ENCODE measurements around the gene SCYL1.

DNA sequence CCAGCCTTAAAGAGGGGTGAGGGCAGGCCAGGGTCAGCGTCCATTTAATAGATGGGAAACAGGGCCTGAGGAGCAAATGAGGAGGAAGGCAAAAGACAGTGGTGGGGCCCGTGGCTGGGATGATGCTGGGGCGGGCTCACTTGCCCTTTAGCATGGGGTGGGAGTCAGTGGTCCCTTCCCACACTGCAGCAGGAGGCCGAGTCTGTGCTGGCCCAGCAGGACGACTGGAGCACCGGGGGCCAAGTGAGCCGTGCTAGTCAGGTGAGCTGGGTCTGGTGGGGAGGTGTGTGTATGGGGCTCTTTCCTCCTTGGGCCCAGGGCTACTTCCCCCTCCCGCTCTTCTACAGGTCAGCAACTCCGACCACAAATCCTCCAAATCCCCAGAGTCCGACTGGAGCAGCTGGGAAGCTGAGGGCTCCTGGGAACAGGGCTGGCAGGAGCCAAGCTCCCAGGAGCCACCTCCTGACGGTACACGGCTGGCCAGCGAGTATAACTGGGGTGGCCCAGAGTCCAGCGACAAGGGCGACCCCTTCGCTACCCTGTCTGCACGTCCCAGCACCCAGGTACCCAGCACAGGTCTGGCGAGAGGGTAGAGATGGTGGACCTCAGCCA, 12.8 kb downstream of the SCYL1 start:
- TF ChIP-seq YY1 (IDR thresholded peaks at IDR 0.05; ENCODE audit: extremely low read depth, insufficient replicate concordance, low read depth, low read length), result no peak
- TF ChIP-seq, protein P1, sequence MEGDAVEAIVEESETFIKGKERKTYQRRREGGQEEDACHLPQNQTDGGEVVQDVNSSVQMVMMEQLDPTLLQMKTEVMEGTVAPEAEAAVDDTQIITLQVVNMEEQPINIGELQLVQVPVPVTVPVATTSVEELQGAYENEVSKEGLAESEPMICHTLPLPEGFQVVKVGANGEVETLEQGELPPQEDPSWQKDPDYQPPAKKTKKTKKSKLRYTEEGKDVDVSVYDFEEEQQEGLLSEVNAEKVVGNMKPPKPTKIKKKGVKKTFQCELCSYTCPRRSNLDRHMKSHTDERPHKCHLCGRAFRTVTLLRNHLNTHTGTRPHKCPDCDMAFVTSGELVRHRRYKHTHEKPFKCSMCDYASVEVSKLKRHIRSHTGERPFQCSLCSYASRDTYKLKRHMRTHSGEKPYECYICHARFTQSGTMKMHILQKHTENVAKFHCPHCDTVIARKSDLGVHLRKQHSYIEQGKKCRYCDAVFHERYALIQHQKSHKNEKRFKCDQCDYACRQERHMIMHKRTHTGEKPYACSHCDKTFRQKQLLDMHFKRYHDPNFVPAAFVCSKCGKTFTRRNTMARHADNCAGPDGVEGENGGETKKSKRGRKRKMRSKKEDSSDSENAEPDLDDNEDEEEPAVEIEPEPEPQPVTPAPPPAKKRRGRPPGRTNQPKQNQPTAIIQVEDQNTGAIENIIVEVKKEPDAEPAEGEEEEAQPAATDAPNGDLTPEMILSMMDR (IDR thresholded peaks at IDR 0.05 in 2 of 3, conservative IDR thresholded peaks at IDR 0.05 in 1 of 3; ENCODE audit: borderline replicate concordance in 1 of 3, insufficient read depth in 1 of 3, low read depth in 2 of 3, low read length in 2 of 3), result no peak
- TF ChIP-seq EZH2phosphoT487 (IDR thresholded peaks at IDR 0.05; ENCODE audit: borderline replicate concordance), result no peak
- TF ChIP-seq, protein P2, sequence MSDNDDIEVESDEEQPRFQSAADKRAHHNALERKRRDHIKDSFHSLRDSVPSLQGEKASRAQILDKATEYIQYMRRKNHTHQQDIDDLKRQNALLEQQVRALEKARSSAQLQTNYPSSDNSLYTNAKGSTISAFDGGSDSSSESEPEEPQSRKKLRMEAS (IDR thresholded peaks at IDR 0.05), result no peak
- no peak for TF ChIP-seq SP1 (IDR thresholded peaks at IDR 0.05; ENCODE audit: low read depth)
- no peak for TF ChIP-seq ZNF274 (IDR thresholded peaks at IDR 0.05; ENCODE audit: low read depth, low read length)
- TF ChIP-seq, protein P3, sequence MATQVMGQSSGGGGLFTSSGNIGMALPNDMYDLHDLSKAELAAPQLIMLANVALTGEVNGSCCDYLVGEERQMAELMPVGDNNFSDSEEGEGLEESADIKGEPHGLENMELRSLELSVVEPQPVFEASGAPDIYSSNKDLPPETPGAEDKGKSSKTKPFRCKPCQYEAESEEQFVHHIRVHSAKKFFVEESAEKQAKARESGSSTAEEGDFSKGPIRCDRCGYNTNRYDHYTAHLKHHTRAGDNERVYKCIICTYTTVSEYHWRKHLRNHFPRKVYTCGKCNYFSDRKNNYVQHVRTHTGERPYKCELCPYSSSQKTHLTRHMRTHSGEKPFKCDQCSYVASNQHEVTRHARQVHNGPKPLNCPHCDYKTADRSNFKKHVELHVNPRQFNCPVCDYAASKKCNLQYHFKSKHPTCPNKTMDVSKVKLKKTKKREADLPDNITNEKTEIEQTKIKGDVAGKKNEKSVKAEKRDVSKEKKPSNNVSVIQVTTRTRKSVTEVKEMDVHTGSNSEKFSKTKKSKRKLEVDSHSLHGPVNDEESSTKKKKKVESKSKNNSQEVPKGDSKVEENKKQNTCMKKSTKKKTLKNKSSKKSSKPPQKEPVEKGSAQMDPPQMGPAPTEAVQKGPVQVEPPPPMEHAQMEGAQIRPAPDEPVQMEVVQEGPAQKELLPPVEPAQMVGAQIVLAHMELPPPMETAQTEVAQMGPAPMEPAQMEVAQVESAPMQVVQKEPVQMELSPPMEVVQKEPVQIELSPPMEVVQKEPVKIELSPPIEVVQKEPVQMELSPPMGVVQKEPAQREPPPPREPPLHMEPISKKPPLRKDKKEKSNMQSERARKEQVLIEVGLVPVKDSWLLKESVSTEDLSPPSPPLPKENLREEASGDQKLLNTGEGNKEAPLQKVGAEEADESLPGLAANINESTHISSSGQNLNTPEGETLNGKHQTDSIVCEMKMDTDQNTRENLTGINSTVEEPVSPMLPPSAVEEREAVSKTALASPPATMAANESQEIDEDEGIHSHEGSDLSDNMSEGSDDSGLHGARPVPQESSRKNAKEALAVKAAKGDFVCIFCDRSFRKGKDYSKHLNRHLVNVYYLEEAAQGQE (IDR thresholded peaks at IDR 0.05; ENCODE audit: low read depth), result no peak
- no peak for TF ChIP-seq POLR2A (IDR thresholded peaks at IDR 0.05; ENCODE audit: borderline replicate concordance, extremely low read depth, insufficient read depth, insufficient read length)
